Measurements from ENCODE around the gene AMMECR1L.

Gene AMMECR1L

DNA sequence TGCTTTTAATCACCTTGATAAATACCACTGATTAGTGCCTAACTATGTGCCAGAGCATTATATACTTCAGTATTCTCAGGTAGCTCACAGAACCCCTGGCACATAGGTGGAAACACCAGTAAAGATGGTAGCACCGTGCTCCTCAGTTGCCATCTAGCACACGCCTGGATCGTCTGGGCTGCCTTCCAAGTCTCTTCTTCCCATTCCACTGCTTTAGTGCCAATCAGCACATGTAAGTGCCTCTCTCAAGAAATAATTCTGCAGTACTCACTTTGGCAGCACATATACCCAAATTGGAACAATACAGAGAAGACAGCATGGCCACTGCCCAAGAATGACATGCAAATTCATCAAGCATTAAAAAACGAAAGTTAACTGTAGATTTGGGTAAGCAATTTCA lies 40.8 kb downstream of the AMMECR1L start:
- no peaks in the 10 kb centered on the region for H3K27me3 ChIP-seq (ENCODE audit: control insufficient read depth, low read length)
- peaks cover 18% of the 10 kb centered on the region for H3F3A ChIP-seq (ENCODE audit: control insufficient read depth, insufficient read depth)
- H3K4me3 ChIP-seq (ENCODE audit: low read length) = no peak overlapping the region
- no peaks in the 10 kb centered on the region for H3K4me1 ChIP-seq (ENCODE audit: control insufficient read depth, low read length)
- no peaks in the 10 kb centered on the region for H3K9me3 ChIP-seq (ENCODE audit: control insufficient read depth, insufficient read depth, low read length)
- H3K36me3 ChIP-seq (ENCODE audit: control insufficient read depth, low read length) = peaks cover 53% of the 10 kb centered on the region
- no peak overlapping the region for H3K4me2 ChIP-seq (ENCODE audit: low read length)
- H3K27ac ChIP-seq (ENCODE audit: low read depth, low read length) = no peak overlapping the region
- H3K79me2 ChIP-seq (ENCODE audit: control insufficient read depth, low read length) = peaks cover 19% of the 10 kb centered on the region
- no peaks in the 10 kb centered on the region for H3K9me2 ChIP-seq (replicated peaks; ENCODE audit: control insufficient read depth, low read length)
- 0 out of 2 replicates have a peak, but pooled peaks cover 2% of the 10 kb centered on the region for H4K20me1 ChIP-seq (ENCODE audit: control insufficient read depth, insufficient read depth, low read depth, low read length)
- TF ChIP-seq EZH2phosphoT487 (IDR thresholded peaks at IDR 0.05; ENCODE audit: borderline replicate concordance, low read length) = no peak
- TF ChIP-seq, protein P1, sequence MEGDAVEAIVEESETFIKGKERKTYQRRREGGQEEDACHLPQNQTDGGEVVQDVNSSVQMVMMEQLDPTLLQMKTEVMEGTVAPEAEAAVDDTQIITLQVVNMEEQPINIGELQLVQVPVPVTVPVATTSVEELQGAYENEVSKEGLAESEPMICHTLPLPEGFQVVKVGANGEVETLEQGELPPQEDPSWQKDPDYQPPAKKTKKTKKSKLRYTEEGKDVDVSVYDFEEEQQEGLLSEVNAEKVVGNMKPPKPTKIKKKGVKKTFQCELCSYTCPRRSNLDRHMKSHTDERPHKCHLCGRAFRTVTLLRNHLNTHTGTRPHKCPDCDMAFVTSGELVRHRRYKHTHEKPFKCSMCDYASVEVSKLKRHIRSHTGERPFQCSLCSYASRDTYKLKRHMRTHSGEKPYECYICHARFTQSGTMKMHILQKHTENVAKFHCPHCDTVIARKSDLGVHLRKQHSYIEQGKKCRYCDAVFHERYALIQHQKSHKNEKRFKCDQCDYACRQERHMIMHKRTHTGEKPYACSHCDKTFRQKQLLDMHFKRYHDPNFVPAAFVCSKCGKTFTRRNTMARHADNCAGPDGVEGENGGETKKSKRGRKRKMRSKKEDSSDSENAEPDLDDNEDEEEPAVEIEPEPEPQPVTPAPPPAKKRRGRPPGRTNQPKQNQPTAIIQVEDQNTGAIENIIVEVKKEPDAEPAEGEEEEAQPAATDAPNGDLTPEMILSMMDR (IDR thresholded peaks at IDR 0.05; ENCODE audit: low read depth, low read length, poor library complexity, severe bottlenecking) = no peak

DNA sequence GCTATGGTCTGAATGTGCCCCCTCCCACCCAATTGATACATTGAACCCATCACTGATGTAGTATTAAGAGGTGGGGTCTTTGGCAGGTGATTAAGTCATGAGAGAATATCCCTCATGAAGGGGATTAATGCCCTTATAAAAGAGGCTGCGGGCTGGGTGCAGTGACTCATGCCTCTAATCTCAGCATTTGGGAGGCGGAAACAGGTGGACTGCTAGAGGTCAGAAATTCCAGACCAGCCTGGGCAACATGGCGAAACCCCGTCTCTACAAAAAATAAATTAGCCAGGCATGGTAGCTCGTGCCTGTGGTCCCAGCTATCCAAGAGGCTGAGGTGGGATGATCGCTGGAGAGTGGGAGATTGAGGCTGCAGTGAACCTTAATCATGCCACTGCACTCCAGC lies 42.1 kb downstream of the AMMECR1L start:
- 0 out of 2 replicates have a peak, but pooled peaks cover 2% of the 10 kb centered on the region for H4K20me1 ChIP-seq (ENCODE audit: control insufficient read depth, insufficient read depth, low read depth, low read length)
- H3K9me2 ChIP-seq (replicated peaks; ENCODE audit: control insufficient read depth, low read length) = no peaks in the 10 kb centered on the region
- TF ChIP-seq, protein P1 (IDR thresholded peaks at IDR 0.05; ENCODE audit: low read depth, low read length, poor library complexity, severe bottlenecking) = no peak
- TF ChIP-seq EZH2phosphoT487 (IDR thresholded peaks at IDR 0.05; ENCODE audit: borderline replicate concordance, low read length) = no peak
- H3K36me3 ChIP-seq (ENCODE audit: control insufficient read depth, low read length) = peaks cover 41% of the 10 kb centered on the region
- no peaks in the 10 kb centered on the region for H3K4me1 ChIP-seq (ENCODE audit: control insufficient read depth, low read length)
- H3K27ac ChIP-seq (ENCODE audit: low read depth, low read length) = no peak overlapping the region
- peaks cover 24% of the 10 kb centered on the region for H3F3A ChIP-seq (ENCODE audit: control insufficient read depth, insufficient read depth)
- no peak overlapping the region for H3K4me3 ChIP-seq (ENCODE audit: low read length)
- H3K9me3 ChIP-seq (ENCODE audit: control insufficient read depth, insufficient read depth, low read length) = no peaks in the 10 kb centered on the region
- no peak overlapping the region for H3K4me2 ChIP-seq (ENCODE audit: low read length)
- peaks cover 7% of the 10 kb centered on the region for H3K79me2 ChIP-seq (ENCODE audit: control insufficient read depth, low read length)
- no peaks in the 10 kb centered on the region for H3K27me3 ChIP-seq (ENCODE audit: control insufficient read depth, low read length)

DNA sequence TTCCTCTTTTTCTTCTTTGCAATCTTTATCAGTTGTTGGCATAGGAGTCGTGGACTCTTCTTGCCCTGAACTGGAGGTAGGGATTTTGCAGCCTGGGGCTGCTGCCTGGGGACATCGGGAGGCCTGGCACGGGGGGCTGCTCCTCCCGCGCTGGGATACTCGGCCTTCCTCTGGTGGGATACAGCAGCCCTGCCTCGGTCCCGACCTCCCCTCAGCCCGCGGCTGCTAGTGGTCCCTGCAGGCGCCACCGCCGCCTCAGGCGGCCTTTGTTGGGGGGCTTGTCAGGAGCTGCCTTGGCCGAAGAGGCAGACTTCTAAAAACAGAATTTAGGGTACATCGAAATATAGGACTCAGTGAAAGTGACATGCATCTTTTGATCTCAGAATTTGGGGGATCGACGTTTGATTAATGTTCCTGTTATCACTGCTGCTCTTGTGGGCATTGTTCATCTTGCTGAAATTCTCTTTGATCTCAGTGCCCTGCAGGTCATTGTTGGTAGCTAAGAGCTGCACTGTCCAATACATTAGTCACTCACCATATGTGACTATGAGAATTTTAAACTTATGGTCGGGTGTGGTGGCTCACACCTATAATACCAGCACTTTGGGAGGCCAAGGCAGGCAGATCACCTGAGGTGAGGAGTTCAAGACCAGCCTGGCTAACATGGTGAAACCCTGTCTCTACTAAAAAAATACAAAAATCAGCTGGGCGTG lies 44.1 kb downstream of the AMMECR1L start:
- Histone ChIP-seq H3K4me1 (ENCODE audit: control insufficient read depth, low read length) (no peaks in the 10 kb centered on the region), H3K9me3 (ENCODE audit: control insufficient read depth, insufficient read depth, low read length) (no peaks in the 10 kb centered on the region), H3K4me2 (ENCODE audit: low read length) (no peak overlapping the region), H3K36me3 (ENCODE audit: control insufficient read depth, low read length) (peaks cover 22% of the 10 kb centered on the region), H3K79me2 (ENCODE audit: control insufficient read depth, low read length) (peaks cover under 1% of the 10 kb centered on the region), H3K9me2 (replicated peaks; ENCODE audit: control insufficient read depth, low read length) (no peaks in the 10 kb centered on the region), H3F3A (ENCODE audit: control insufficient read depth, insufficient read depth) (peaks cover 24% of the 10 kb centered on the region; the same call in 1 of the 2 replicates), H3K27me3 (ENCODE audit: control insufficient read depth, low read length) (no peaks in the 10 kb centered on the region), H4K20me1 (ENCODE audit: control insufficient read depth, insufficient read depth, low read depth, low read length) (0 out of 2 replicates have a peak, but pooled peaks cover 2% of the 10 kb centered on the region), H3K27ac (ENCODE audit: low read depth, low read length) (no peak overlapping the region), H3K4me3 (ENCODE audit: low read length) (no peak overlapping the region)
- TF ChIP-seq, protein P1 (IDR thresholded peaks at IDR 0.05; ENCODE audit: low read depth, low read length, poor library complexity, severe bottlenecking) = no peak
- no peak for TF ChIP-seq EZH2phosphoT487 (IDR thresholded peaks at IDR 0.05; ENCODE audit: borderline replicate concordance, low read length)

Measured in DOHH2 (cell line).